Thymus (tissue), 11 donors: ENCODE data around the gene ARV1. TPM values are rescaled to one million over a fixed set of nuclear protein-coding genes. Genes with fewer than 3 reads are reported as not detected.

Experiments used
- DNase-seq, 9 donors: peaks; one replicate each; pipeline ENCODE4 v3.0.0-alpha.2; 2013; ENCODE audit warnings: low spot score in 9 of 9, low read depth in 6 of 9, missing footprints in 1 of 9
- H3K27ac ChIP-seq, 2 donors: one replicate each; pipeline ENCODE4 v1.5.1; 2013; ENCODE audit warnings: control low read depth in 1 of 2, low read depth in 1 of 2, low read length in 1 of 2, mild to moderate bottlenecking in 1 of 2, moderate library complexity in 1 of 2
- H3K27me3 ChIP-seq, 2 donors: one replicate each; pipeline ENCODE4 v1.5.1; 2013; ENCODE audit warnings: low read length in 1 of 2; ENCODE audit not compliant: control insufficient read depth in 2 of 2, insufficient read depth in 1 of 2
- H3K36me3 ChIP-seq, 2 donors: one replicate each; pipeline ENCODE4 v1.5.1; 2013; ENCODE audit warnings: low read length in 1 of 2, mild to moderate bottlenecking in 1 of 2, moderate library complexity in 1 of 2; ENCODE audit not compliant: control insufficient read depth in 2 of 2, insufficient read depth in 2 of 2
- H3K4me1 ChIP-seq, 2 donors: one replicate each; pipeline ENCODE4 v1.5.1; 2013; ENCODE audit warnings: low read length in 2 of 2; ENCODE audit not compliant: control insufficient read depth in 2 of 2, insufficient read depth in 2 of 2
- H3K4me3 ChIP-seq, 2 donors: one replicate each; pipeline ENCODE4 v1.5.1; 2013; ENCODE audit warnings: low read length in 2 of 2, control low read depth in 1 of 2, mild to moderate bottlenecking in 1 of 2
- H3K9me3 ChIP-seq, 2 donors: one replicate each; pipeline ENCODE4 v1.5.1; 2013; ENCODE audit warnings: low read length in 1 of 2, mild to moderate bottlenecking in 1 of 2; ENCODE audit not compliant: control insufficient read depth in 2 of 2, insufficient read depth in 1 of 2
- WGBS: extraction: QIAGEN DNeasy Blood & Tissue Kit; methylation state at CpG from one replicate; pipeline ENCODE4 v1.1.7; 2013; 5-methylcytosine and 5-hydroxymethylcytosine counted together
- polyA plus RNA-seq: library from polyadenylated mRNA; stranded (reverse); fragments of 200-250 nt; gene quantifications from one replicate; pipeline ENCODE4 v1.2.3, GENCODE V29; 2013
- total RNA-seq: library from RNA; stranded (reverse); fragments of 120-200 nt; gene quantifications from one replicate; pipeline ENCODE4 v1.2.4, GENCODE V29; 2013
- donor health status: healthy.

The ARV1 gene
- total and polyA plus RNA-seq, 2 donors: 21.7 to 32.4 TPM

DNA sequence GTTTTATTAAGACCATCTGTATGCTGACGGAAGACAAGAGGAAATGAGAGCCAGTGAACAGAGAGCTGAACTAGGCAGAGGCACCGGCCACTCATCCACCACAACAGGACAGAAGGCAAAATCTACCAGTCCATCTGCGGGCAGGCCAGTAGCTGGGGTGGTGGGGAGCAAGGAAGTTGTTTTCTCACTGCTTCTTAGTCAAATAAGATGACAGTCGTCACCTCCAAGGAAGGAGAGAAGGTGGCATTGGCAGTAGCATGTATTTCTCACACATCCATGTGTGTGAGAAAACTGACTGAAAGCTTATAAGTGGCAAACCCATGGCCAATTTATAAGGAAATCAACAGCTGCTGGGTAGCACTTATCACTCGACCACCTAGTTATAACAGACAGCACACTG lies 8.5 kb upstream of the ARV1 start:
- no peak overlapping the region for H3K27ac ChIP-seq
- 96% methylated on average over 5 of the region's 5 CpGs for WGBS
- DNase-seq: no peak

DNA sequence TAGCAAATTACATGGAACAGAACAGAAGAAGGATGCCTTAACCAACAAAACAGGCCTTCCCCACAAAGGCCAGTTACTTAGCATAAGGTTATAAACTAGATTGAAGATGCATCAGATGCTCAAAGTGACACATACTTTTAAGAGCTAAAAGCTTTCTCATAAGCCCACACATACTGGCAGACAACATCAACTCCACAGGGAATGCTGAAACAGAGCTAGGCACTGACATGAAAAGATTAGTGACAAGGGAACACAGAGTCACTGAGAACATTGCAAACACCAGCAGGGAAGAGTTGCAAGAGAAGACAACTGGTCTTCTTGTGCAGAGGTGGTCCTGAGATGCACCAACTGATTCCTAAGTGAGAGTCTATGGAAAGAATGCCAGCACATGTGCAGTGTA lies 7.1 kb upstream of the ARV1 start:
- peaks cover 25 to 32% of the 10 kb centered on the region in 2 donors for H3K4me1 ChIP-seq
- no peaks in the 10 kb centered on the region for H3K27me3 ChIP-seq
- H3K4me3 ChIP-seq: no peak overlapping the region
- DNase-seq: no peak
- peaks cover 12 to 16% of the 10 kb centered on the region in 2 donors for H3K36me3 ChIP-seq
- no peaks in the 10 kb centered on the region for H3K9me3 ChIP-seq
- no peak overlapping the region for H3K27ac ChIP-seq

More for the DNA sequence above, 8.5 kb upstream of the ARV1 start:
- Histone ChIP-seq H3K27me3 (no peaks in the 10 kb centered on the region), H3K9me3 (no peaks in the 10 kb centered on the region), H3K36me3 (peaks cover 3 to 7% of the 10 kb centered on the region in 2 donors), H3K4me3 (no peak overlapping the region), H3K4me1 (peaks cover 19 to 20% of the 10 kb centered on the region in 2 donors)

DNA sequence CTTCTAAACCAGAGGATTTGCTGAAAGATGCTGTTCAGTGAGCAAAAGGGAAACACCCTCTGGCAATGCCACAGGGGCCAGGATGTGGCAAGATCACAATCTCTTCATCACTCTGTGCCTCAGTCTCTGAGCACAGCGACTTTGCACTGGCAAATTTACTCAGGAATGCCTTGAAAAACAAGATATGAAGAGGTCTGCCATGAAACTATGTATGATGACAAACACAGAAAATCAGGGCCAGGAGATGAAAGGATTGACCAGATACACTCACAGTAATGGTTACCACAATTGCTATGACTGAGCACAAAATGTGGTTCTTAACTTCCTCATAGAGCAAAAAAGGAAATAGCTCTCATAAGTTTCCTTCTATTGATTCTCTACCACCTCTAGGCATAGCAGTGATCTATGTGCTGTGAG lies 6.0 kb upstream of the ARV1 start:
- peak in 8 of 9 donors; percentile 56 to 91 (median 74) for DNase-seq
- Histone ChIP-seq H3K27ac (peak overlapping the region; percentile 42 to 69), H3K4me3 (no peak overlapping the region), H3K36me3 (peaks cover 12 to 16% of the 10 kb centered on the region in 2 donors), H3K9me3 (no peaks in the 10 kb centered on the region), H3K27me3 (no peaks in the 10 kb centered on the region), H3K4me1 (peaks cover 35 to 42% of the 10 kb centered on the region in 2 donors)
- 3% methylated on average over 1 of the region's 1 CpG for WGBS

DNA sequence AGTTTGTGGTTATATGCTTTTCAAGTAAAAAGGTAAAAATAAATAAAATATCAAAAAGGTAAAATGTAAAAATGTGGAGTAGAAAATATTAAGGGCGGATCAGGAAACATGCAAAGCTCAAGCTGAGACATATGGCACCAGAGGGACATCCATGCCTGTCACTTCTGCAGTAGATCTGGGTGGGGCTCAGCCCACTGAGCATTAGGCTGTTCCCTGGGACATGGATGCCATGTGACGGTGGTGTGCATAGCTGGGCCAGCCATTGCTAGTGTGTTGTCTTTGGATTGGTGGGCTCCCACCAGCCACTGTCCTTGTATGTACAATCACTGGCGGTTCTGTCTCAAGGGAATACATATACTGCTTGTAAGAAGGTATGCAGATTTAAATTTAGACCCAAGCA lies 3.3 kb upstream of the ARV1 start:
- H3K36me3 ChIP-seq: peaks cover 9% of the 10 kb centered on the region in 2 donors
- H3K27ac ChIP-seq: no peak overlapping the region
- no peak for DNase-seq
- no peaks in the 10 kb centered on the region for H3K27me3 ChIP-seq
- H3K4me1 ChIP-seq: peaks cover 41 to 52% of the 10 kb centered on the region in 2 donors
- no peaks in the 10 kb centered on the region for H3K9me3 ChIP-seq
- no peak overlapping the region for H3K4me3 ChIP-seq
- 99% methylated on average over 3 of the region's 3 CpGs for WGBS

DNA sequence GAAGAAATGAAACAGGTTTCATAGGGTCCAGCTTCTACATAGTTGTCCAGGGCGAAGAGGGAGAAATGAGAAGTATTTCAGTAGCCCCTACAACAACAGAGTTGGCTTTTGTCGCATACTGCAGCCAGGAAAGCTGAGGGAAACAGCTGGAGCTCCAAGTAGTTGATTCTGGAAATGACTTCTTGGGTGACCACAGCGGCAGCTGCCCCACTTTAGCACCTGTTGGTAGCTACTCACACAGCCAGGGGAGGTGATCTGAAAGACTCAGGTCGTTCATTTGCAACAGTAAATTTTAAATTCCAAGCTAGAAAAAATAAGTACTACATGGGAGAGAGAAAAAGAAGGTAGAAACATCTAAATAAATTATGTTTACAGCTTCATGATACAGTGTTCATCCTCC lies 2.5 kb upstream of the ARV1 start:
- Histone ChIP-seq H3K4me1 (peaks cover 41 to 52% of the 10 kb centered on the region in 2 donors), H3K27me3 (no peaks in the 10 kb centered on the region), H3K36me3 (peaks cover 9 to 13% of the 10 kb centered on the region in 2 donors), H3K27ac (no peak overlapping the region), H3K4me3 (no peak overlapping the region), H3K9me3 (no peaks in the 10 kb centered on the region)
- DNase-seq: peak in 1 of 9 donors; percentile 4
- 84% methylated on average over 4 of the region's 4 CpGs for WGBS

DNA sequence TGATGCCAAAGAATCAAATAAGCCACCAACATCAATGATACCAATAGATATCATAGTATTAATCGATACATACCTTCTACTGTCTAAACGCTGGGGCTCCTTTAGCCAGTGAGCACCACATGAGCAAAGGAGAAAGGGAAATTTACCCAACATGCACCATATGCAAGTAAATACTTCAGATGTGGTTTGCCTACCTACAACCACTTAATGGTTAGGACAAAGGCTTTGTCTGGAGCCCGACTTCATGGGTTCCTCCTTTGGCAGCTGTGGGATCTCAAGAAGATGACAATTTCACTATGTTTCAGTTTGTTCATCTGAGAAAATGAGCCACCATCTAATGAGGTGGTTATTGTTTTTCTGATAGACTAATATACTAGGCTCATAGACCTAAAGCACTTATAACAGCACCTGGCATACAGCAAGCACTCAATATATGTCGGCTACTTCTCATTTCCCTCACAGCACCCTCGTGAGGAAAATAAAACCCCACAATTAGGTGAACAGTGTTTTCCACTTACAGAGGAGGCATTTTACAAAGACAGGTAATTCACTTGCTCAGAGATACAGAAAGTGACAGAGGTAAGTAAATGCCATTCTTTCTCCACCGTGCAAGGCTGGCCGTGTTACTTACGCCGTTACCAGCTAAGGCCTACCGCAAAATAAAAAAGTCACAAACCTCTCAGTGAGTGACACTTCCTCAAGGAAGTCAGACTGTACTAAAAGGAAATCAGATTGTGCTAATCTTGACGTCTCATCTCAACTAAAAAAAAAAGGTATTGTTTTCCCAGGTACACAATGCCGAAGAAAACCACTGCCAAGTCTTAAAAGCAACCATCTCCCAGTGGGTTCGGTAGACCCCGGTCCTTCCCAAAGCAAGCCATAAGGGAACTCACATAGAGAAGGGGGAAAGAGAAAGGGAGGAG lies 1.8 kb upstream of the ARV1 start:
- WGBS: 17% methylated on average over 14 of the region's 14 CpGs
- DNase-seq: peak in 5 of 9 donors; percentile 25 to 70 (median 48)
- H3K9me3 ChIP-seq: no peaks in the 10 kb centered on the region
- H3K27me3 ChIP-seq: no peaks in the 10 kb centered on the region
- peaks cover 38 to 49% of the 10 kb centered on the region in 2 donors for H3K4me1 ChIP-seq
- peaks cover 9 to 20% of the 10 kb centered on the region in 2 donors for H3K36me3 ChIP-seq
- H3K27ac ChIP-seq: peak overlapping the region; percentile 74 to 79
- H3K4me3 ChIP-seq: peak overlapping the region; percentile 88 to 94

DNA sequence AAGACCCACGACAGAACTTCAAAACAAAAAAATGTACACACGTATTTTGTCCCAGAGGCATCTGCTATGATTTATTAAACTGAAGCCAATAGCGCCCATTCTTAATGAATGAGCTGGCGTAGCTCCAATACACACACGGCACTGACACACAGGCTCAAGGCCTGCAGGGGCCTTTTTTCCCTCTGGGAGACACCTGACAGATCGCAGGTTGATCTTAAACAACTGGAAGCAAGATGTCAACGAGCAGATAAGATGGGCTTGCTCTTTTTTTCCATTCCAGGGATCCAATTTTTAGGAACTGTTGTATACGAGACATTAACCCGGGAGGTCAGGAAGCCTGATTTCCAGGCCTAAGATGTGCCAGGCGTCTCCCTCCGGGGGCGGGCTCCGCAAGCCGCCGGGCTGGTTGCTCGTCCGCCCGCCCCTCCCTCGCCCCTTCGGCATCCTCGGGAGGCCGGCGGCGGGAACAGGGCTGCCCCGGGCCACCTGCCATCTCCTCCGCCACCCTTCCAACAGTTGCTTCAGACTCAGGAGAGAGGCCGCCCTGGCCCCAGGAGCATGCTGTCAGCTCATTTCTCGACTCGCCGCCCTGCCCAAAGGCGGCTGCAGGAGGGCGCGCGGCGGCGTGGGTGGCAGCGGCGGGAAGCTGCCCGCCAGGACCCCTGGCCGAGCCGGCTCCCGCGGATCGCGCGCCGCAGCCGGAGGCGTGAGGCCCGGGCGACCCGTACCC lies 968 bp upstream of the ARV1 start:
- H3K4me3 ChIP-seq: peak overlapping the region; percentile 88 to 94
- H3K27ac ChIP-seq: peak overlapping the region; percentile 79 to 82
- no peaks in the 10 kb centered on the region for H3K9me3 ChIP-seq
- DNase-seq: peak in 4 of 9 donors; percentile 15 to 54 (median 20)
- H3K27me3 ChIP-seq: no peaks in the 10 kb centered on the region
- H3K4me1 ChIP-seq: peaks cover 33 to 42% of the 10 kb centered on the region in 2 donors
- H3K36me3 ChIP-seq: peaks cover 9 to 27% of the 10 kb centered on the region in 2 donors
- WGBS: 2% methylated on average over 52 of the region's 52 CpGs

DNA sequence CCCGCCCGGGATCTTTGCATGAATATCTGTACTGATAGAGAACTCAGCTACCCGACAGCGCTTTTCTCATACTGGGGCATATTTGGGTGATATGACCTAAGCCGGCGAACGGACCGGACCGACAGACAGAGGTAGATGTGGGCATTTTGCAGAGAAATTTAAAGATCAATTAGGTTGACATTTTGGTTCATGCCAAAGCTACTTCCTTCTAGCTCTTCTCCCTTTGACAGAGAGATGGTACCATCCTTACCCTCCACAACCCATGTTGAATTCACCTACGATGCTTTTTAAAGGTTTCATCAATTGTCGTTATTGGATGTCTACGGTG lies 459 bp downstream of the ARV1 start:
- peaks cover 26 to 36% of the 10 kb centered on the region in 2 donors for H3K4me1 ChIP-seq
- DNase-seq: no peak
- WGBS: 6% methylated on average over 12 of the region's 12 CpGs
- peak overlapping the region; percentile 88 to 94 for H3K4me3 ChIP-seq
- H3K27me3 ChIP-seq: no peaks in the 10 kb centered on the region
- H3K36me3 ChIP-seq: peaks cover 9 to 27% of the 10 kb centered on the region in 2 donors
- H3K9me3 ChIP-seq: no peaks in the 10 kb centered on the region
- peak overlapping the region; percentile 68 to 82 for H3K27ac ChIP-seq

DNA sequence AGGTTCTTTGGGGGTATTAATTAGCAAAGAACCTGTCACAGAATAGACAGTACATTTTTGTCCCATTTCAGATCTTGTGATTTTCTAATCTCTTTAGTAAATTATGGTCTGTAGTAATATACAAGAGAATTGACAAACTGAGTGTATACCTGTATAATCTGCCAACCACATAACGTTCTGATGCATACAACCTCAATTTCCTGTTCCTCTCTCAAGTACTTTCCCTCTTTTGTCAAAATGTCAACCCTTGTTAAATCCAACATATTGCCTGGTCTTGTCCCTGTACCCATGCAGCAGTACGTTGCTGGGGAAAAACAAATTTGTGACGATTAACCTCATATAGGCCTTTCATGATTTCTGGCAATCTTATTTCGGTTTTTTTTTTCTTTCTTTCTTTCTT lies 1.1 kb downstream of the ARV1 start:
- no peaks in the 10 kb centered on the region for H3K9me3 ChIP-seq
- 66% methylated on average over 4 of the region's 4 CpGs for WGBS
- no peaks in the 10 kb centered on the region for H3K27me3 ChIP-seq
- H3K27ac ChIP-seq: peak overlapping the region in 1 of 2 donors; percentile 82
- H3K4me1 ChIP-seq: peaks cover 26 to 36% of the 10 kb centered on the region in 2 donors
- peaks cover 9 to 27% of the 10 kb centered on the region in 2 donors for H3K36me3 ChIP-seq
- peak overlapping the region; percentile 88 to 94 for H3K4me3 ChIP-seq
- DNase-seq: peak in 4 of 9 donors; percentile 4 to 47 (median 22)
